HG02981 (cell line): ENCODE results near the gene SH3D19.
"Not testable (repeated sequence)": the region's sequence is repeated elsewhere in the genome, so short reads cannot be mapped to it uniquely, and the experiment has no call there.

Source experiments
- ATAC-seq: cut with Tn5 transposase; IDR thresholded peaks from one replicate; pipeline ENCODE4 v1.9.1; 2021; ENCODE audit warnings: mild to moderate bottlenecking, moderate library complexity; ENCODE audit not compliant: unreplicated experiment

The SH3D19 gene

DNA sequence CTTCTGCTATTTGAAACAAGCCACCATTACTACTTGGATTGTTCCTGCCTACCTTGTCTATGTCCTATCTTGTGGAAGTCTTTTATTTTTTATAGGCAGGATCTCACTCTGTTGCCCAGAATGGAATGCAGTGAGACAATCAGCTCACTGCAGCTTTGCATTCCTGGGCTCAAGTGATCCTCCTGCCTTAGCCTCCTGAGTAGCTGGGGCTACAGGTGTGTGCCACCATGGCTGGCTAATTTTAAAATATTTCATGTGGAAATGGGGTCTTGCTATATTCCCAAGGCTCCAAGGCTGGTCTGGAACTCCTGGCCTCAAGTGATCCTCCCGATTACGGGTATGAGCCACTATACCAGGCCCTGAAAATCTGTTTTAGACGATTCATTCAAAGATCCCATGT, 218.3 kb downstream of the SH3D19 start:
- ATAC-seq: no peak

DNA sequence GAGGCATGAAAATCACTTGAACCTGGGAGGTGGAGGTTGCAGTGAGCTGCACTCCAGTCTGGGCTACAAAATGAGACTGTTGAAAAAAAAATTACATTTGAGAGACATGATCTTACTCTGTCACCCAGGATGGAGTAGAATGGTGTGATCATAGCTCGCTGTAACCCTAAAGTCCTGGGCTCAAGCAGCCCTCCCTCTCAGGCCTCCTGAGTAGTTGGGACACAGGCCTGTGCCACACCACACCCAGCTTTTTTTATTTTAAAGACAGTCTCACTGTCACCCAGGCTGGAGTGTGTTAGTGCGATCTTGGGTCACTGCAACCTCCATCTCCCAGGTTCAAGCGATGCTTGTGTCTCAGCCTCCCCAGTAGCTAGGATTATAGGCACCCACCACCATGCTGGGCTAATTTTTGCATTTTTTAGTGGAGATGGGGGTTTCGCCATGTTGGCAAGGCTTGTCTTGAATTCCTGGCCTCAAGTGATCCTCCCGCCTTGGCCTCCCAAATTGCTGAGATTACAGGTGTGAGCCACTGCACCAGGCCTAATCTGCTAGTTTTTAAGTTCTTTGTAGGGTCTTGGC, 219.9 kb downstream of the SH3D19 start:
- ATAC-seq: no peak

DNA sequence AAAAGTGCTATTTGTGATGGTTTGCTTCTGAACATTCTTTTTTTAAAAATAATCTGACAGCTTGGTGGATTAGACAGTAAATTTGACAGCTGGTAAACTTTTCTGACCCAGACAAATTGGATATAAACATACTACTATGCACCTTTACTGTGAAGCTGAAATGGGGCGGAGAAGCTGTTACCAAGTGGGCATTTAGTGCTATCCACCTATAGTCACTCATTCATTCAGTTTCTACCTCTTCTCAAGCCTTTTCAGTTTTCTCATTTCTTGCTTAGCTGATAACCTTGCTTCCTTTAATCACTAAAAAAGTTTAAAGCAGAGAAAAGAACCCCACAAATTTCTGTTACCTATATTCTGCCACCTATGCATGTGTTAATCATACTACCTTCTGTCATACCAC, 220.8 kb downstream of the SH3D19 start:
- ATAC-seq: no peak

- no peak for ATAC-seq
These were observed 221.6 kb downstream of the SH3D19 start for GRCh38 chr4:151103758-151104157.

- ATAC-seq: no peak
These were observed 224.9 kb downstream of the SH3D19 start for GRCh38 chr4:151100531-151100930.

- ATAC-seq: no peak
These were observed 225.4 kb downstream of the SH3D19 start for GRCh38 chr4:151099976-151100417.

GRCh38 chr4:151099229-151099975, 226.0 kb downstream of the SH3D19 start, which contains the start of gene RPS3A:
RPS3A (plus strand) TSS chr4:151099628; CDS start chr4:151099653, 25 bp downstream.
- peak; percentile 93 for ATAC-seq

- no peak for ATAC-seq
These were observed 226.5 kb downstream of the SH3D19 start for GRCh38 chr4:151098979-151099228.

- ATAC-seq: no peak
These were observed 227.6 kb downstream of the SH3D19 start for GRCh38 chr4:151097759-151098158.

DNA sequence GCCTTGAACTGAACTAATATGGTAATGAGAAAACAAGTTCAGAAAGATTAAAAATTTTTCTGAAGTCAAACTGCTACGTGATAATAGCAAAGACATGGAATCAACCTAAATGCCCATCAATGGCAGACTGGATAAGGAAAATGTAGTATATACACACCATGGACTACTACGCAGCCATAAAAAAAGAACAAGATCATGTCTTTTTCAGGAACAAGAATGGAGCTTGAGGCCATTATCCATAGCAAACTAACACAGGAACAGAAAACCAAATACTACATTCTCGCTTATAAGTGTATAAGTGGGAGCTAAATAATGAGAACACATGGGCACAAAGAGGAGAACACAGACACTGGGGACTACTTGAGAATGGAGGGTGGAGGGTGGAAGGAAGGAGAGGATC, 230.3 kb downstream of the SH3D19 start:
- ATAC-seq: no peak

GRCh38 chr4:151094290-151094751, 231.1 kb downstream of the SH3D19 start:
- ATAC-seq: no peak

GRCh38 chr4:151093203-151093602, 232.2 kb downstream of the SH3D19 start:
- ATAC-seq: no peak

DNA sequence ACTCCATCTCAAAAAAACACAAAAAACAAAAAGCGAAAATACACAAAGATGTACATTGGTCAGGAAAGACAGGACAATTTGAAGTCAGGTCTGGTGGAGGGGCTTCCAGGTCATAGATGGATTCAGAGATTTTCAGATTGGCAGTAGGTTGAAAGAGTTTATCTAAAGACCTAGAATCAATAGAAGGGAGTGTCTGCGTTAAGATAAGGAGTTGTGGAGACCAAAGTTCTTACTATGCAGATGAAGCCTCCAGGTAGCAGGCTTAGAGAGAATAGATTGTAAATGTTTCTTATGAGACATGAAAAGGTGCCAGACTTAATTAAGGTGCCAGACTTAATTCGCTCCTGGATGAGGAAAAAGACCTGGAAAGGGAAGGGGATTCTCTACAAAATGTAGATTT, 232.9 kb downstream of the SH3D19 start:
- no peak for ATAC-seq

DNA sequence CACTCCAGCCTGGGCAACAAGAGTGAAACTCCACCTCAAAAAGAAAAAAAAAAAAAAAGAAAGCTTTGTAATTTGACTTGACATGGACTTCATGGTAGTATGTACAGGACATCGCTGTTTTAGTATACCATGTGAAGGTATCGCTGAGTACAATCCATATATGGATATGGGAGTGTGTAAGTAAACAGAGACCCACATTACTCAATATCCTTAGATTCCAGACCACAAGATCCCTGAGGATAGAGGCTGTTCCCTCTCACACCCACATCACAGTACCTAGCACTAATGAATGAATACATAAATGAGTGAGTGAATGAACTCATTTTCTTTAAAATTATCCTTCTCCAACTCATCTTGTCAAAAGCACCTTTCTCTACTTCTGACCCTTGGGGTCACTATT, 234.4 kb downstream of the SH3D19 start:
- no peak for ATAC-seq

DNA sequence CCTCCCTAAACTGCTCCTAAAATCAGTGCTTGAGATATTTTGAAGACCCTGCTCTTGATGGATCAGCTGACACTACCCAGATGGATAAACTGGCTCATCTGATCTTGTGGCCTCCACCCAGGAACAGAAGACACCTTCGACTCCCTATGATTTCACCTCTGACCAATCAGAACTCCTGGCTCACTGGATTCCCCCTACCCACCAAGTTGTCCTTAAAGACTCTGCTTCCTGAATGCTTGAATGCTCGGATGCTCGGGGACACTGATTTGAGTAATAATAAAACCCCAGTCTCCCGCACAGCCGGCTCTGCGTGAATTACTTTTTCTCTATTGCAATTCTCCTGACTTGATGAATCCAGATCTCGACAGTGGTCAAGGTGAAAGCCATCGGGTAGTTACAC, 237.9 kb downstream of the SH3D19 start:
- ATAC-seq: no peak

DNA sequence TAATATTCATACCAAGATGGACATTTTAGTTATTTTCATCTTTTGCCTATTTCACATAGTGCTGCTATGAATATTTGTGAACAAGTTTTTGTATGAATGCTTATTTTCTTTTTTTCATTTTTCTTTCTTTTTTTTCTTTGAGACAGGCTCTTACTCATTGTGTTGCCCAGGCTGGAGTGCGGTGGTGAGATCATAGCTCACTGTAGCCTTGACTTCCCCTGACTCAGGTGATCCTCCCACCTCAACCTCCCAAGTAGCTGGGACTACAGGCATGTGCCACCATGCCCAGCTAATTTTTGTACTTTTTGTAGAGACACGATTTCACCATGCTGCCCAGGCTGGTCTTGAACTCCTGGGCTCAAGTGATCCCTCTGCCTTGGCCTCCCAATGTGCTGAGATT, 247.4 kb downstream of the SH3D19 start:
- ATAC-seq: not testable (repeated sequence)

DNA sequence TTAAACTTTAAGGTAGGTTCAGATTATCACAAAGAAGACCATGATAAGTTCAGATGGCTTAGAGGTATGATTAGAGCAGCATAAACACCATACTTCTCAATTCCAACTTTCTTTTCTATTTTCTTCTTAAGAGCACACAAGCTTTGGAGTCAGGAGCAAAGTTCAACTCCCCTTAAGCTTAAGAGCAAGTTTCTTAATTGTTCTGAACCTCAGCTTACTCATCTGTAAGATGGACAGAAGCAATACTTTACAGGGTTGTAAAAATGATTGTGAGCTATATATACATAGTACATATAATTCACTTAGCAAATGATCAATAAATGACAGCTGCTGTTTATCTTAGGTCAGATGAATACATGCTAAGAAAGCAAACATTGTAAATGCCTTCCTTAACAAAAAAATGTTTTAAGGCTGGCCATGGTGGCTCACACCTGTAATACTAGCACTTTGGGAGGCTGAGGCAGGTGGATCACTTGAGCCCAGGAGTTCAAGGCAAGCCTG, 250.9 kb downstream of the SH3D19 start:
- no peak for ATAC-seq
